Measurements from ENCODE around the gene PIK3IP1.
A peak's percentile ranks its signal among the peaks of the same experiment; 100 is the strongest.

Gene PIK3IP1

DNA sequence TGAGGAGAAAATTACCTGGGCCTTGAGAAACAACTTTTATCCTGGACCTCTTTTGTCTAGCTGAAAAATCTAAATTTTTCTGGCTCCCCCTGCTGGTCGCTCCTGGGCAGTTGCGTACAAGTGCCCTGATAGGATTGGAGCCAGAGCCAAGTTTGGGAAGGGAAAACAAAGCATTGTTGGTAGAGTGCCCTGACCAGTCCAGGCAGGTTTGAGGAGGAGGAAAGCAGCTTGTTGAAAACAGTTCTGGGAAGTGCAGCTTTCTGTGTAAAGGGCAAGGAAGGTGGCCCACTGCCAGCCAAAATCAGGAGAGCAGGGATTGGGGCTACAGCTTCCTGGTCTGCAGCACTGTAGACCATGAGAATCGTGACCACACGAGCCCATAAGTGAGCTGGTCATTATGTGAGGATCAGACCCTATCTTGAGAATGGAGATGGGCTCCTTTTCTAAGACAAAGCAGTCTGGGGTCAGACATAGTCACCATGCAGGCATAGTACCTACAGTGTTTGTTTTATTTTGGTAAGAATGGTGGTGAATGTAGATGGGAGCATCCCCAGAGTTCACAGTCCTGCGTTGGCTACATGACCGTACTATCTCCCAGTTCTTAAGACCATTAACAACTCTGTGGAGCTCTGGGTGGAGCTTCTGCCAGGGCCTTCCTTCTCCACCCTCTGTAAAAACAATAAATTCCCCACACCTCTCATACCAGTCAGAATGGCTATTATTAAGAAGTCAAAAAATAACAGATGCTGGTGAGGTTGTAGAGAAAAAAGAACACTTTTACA is 21.3 kb upstream of the PIK3IP1 start:
- H3K36me3 ChIP-seq (ENCODE audit: control insufficient read depth, insufficient read depth, low read length): no peaks in the 10 kb centered on the region
- no peaks in the 10 kb centered on the region for H3K79me2 ChIP-seq
- TF ChIP-seq, protein P1, sequence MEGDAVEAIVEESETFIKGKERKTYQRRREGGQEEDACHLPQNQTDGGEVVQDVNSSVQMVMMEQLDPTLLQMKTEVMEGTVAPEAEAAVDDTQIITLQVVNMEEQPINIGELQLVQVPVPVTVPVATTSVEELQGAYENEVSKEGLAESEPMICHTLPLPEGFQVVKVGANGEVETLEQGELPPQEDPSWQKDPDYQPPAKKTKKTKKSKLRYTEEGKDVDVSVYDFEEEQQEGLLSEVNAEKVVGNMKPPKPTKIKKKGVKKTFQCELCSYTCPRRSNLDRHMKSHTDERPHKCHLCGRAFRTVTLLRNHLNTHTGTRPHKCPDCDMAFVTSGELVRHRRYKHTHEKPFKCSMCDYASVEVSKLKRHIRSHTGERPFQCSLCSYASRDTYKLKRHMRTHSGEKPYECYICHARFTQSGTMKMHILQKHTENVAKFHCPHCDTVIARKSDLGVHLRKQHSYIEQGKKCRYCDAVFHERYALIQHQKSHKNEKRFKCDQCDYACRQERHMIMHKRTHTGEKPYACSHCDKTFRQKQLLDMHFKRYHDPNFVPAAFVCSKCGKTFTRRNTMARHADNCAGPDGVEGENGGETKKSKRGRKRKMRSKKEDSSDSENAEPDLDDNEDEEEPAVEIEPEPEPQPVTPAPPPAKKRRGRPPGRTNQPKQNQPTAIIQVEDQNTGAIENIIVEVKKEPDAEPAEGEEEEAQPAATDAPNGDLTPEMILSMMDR (IDR thresholded peaks at IDR 0.05): peak; percentile 79
- H2AFZ ChIP-seq: peak overlapping the region; percentile 36
- H3K4me1 ChIP-seq: no peaks in the 10 kb centered on the region
- peak overlapping the region; percentile 24 for H3K4me2 ChIP-seq (ENCODE audit: low read length)
- no peak overlapping the region for H3K4me3 ChIP-seq (ENCODE audit: low read depth, low read length)
- H3K27ac ChIP-seq: peak overlapping the region; percentile 37
- H3K27me3 ChIP-seq (ENCODE audit: control insufficient read depth, insufficient read depth, low read length): no peaks in the 10 kb centered on the region
- H3K9me3 ChIP-seq (ENCODE audit: control insufficient read depth, low read length): no peaks in the 10 kb centered on the region
- H3K9ac ChIP-seq: no peak overlapping the region

DNA sequence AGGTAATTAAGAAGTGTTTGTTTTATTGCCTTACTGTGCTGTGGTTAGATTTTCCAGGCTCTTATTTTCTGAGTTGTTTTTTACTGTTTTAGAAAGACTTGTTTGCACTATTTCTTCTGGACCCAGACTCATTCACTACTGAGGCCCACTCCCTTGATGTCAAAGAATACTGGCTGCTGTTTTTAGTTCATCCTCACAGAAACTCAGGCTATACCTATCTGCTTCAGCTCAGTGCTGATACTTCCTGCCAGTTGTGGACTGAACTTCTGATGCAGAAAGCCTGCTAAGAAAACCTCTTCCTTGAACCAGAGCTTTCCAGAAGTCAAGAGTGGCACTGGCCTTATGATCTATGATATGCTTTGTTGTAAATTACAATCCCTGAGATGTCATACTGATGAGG is 15.9 kb upstream of the PIK3IP1 start:
- no peaks in the 10 kb centered on the region for H3K27me3 ChIP-seq (ENCODE audit: control insufficient read depth, insufficient read depth, low read length)
- H3K9me3 ChIP-seq (ENCODE audit: control insufficient read depth, low read length): no peaks in the 10 kb centered on the region
- no peaks in the 10 kb centered on the region for H3K36me3 ChIP-seq (ENCODE audit: control insufficient read depth, insufficient read depth, low read length)
- H3K79me2 ChIP-seq: no peaks in the 10 kb centered on the region
- no peak overlapping the region for H3K4me3 ChIP-seq (ENCODE audit: low read depth, low read length)
- H3K27ac ChIP-seq: no peak overlapping the region
- H3K9ac ChIP-seq: no peak overlapping the region
- H3K4me2 ChIP-seq (ENCODE audit: low read length): no peak overlapping the region
- TF ChIP-seq, protein P1 (IDR thresholded peaks at IDR 0.05): no peak
- H3K4me1 ChIP-seq: no peaks in the 10 kb centered on the region
- no peak overlapping the region for H2AFZ ChIP-seq

DNA sequence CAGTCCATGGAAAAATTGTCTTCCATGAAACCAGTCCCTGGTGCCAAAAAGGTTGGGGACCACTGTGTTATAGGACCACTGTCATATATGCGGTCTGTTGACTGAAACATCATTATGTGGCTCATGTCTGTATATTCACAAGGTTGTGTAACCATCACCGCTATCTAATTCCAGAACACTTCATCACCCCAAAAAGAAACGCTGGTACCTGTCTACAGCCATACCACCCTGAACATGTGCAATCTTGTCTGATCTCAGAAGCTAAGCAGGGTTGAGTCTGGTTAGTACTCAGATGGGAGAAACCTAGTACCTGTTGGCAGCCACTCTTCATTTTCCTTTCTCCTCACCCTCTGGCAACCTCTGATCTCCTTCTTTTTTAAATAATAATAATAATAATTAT is 12.9 kb upstream of the PIK3IP1 start:
- Histone ChIP-seq H3K27ac (no peak overlapping the region), H3K27me3 (ENCODE audit: control insufficient read depth, insufficient read depth, low read length) (no peaks in the 10 kb centered on the region), H3K36me3 (ENCODE audit: control insufficient read depth, insufficient read depth, low read length) (no peaks in the 10 kb centered on the region), H3K4me3 (ENCODE audit: low read depth, low read length) (no peak overlapping the region), H3K4me2 (ENCODE audit: low read length) (no peak overlapping the region), H3K9ac (no peak overlapping the region), H3K4me1 (no peaks in the 10 kb centered on the region), H2AFZ (no peak overlapping the region), H3K79me2 (no peaks in the 10 kb centered on the region), H3K9me3 (ENCODE audit: control insufficient read depth, low read length) (no peaks in the 10 kb centered on the region)
- TF ChIP-seq, protein P1 (IDR thresholded peaks at IDR 0.05): no peak

DNA sequence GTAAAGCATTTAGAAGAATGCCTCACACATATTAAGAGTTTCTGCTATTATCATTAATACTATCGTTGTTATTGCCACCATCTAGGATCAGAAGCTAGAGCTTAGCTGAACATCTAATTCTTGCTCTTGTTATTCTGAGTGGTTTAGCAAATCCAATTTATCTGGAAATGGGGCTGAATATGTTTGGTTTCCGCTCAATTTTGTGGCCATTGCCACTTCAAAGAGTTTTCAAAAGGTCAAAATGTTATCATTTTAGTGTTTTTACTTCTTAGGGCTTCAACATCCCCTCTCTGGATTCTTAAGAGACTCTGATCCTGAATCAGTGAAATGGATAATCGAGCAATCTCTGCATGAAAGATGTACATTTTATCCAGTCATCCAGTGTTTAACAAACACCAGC is 10.2 kb upstream of the PIK3IP1 start:
- TF ChIP-seq, protein P1 (IDR thresholded peaks at IDR 0.05): no peak
- H3K4me3 ChIP-seq (ENCODE audit: low read depth, low read length): no peak overlapping the region

DNA sequence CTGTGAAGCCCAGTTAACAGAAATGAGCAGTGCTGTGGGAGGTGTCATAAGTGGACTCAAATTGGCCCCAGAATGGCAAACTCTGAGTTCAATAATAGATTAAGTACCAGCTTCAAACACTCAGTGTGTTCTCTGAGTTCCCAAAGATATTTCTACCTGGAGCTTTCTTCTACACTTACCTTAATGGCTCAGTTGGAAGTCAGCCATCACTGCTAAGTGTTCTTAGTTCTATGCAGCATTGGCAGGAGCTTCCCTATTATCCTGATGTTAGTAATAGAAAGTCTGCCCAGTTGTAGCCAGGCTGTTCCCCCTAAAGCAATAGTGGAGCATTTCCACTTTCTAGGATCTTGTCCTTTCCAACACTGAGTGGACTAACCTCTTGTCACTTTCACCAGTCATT is 9.7 kb upstream of the PIK3IP1 start:
- no peak overlapping the region for H3K9ac ChIP-seq
- no peaks in the 10 kb centered on the region for H3K27me3 ChIP-seq (ENCODE audit: control insufficient read depth, insufficient read depth, low read length)
- no peaks in the 10 kb centered on the region for H3K4me1 ChIP-seq
- no peaks in the 10 kb centered on the region for H3K79me2 ChIP-seq
- TF ChIP-seq, protein P1 (IDR thresholded peaks at IDR 0.05): no peak
- no peak overlapping the region for H3K27ac ChIP-seq
- H3K4me2 ChIP-seq (ENCODE audit: low read length): no peak overlapping the region
- no peaks in the 10 kb centered on the region for H3K9me3 ChIP-seq (ENCODE audit: control insufficient read depth, low read length)
- H3K36me3 ChIP-seq (ENCODE audit: control insufficient read depth, insufficient read depth, low read length): no peaks in the 10 kb centered on the region
- H2AFZ ChIP-seq: no peak overlapping the region
- no peak overlapping the region for H3K4me3 ChIP-seq (ENCODE audit: low read depth, low read length)

More for the DNA sequence above, 10.2 kb upstream of the PIK3IP1 start:
- no peak overlapping the region for H3K9ac ChIP-seq
- no peak overlapping the region for H3K27ac ChIP-seq
- no peak overlapping the region for H3K4me2 ChIP-seq (ENCODE audit: low read length)
- H3K4me1 ChIP-seq: no peaks in the 10 kb centered on the region
- H3K79me2 ChIP-seq: no peaks in the 10 kb centered on the region
- H3K9me3 ChIP-seq (ENCODE audit: control insufficient read depth, low read length): no peaks in the 10 kb centered on the region
- no peaks in the 10 kb centered on the region for H3K27me3 ChIP-seq (ENCODE audit: control insufficient read depth, insufficient read depth, low read length)
- H3K36me3 ChIP-seq (ENCODE audit: control insufficient read depth, insufficient read depth, low read length): no peaks in the 10 kb centered on the region
- H2AFZ ChIP-seq: no peak overlapping the region

All from parathyroid adenoma (tissue), 2 donors.